HFF-Myc (cell line): ENCODE results near the gene TMEM63B.

ENCODE experiments used
- DNase-seq: peaks from one replicate; pipeline ENCODE4 v3.0.0-alpha.2; 2011; ENCODE audit warnings: low read depth; ENCODE audit errors: extremely low read depth
- H3K4me3 ChIP-seq: replicated peaks from 2 replicates; pipeline ENCODE4 v1.5.1; 2011; ENCODE audit warnings: low read depth, mild to moderate bottlenecking, control low read depth, low read length
- TF ChIP-seq, protein P1 (sequence below): IDR thresholded peaks from 2 replicates; pipeline ENCODE4 v1.5.1; 2012; ENCODE audit warnings: mild to moderate bottlenecking, low read depth, low read length, control low read depth; ENCODE audit errors: missing control alignments

The TMEM63B gene

DNA sequence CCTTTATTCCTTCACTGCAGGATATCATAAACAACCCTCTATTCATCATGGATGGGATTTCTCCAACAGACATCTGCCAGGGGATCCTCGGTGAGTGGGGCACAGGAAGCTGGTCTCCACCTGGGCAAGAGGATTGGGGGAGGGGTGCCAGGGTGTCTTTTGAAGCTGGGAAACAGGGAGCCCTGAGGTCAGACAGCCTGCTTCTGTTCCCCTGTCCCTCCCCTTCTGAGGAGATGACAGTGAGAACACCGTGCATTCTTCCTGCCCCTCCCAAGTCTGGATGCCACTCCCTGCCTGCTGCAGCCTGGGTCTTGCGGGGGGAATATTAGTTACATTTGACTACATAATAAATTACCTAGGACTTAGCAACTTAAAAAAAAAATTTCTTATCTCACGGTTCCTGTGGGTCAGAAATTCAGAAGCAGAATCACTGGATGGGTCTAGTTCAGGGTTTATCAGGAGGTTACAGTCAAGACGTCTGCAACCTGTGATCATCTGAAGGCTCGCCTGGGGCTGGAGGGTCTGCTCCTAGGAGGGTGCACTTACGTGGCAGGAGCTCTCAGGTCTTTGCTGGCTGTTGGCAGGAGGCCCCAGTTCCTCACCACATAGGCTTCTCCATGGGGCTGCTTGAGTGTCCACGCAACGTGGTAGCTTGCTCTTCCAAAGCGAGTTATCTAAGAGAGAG lies 42.7 kb downstream of the TMEM63B start:
- no peak overlapping the region for H3K4me3 ChIP-seq
- DNase-seq, result no peak
- TF ChIP-seq, protein P1, sequence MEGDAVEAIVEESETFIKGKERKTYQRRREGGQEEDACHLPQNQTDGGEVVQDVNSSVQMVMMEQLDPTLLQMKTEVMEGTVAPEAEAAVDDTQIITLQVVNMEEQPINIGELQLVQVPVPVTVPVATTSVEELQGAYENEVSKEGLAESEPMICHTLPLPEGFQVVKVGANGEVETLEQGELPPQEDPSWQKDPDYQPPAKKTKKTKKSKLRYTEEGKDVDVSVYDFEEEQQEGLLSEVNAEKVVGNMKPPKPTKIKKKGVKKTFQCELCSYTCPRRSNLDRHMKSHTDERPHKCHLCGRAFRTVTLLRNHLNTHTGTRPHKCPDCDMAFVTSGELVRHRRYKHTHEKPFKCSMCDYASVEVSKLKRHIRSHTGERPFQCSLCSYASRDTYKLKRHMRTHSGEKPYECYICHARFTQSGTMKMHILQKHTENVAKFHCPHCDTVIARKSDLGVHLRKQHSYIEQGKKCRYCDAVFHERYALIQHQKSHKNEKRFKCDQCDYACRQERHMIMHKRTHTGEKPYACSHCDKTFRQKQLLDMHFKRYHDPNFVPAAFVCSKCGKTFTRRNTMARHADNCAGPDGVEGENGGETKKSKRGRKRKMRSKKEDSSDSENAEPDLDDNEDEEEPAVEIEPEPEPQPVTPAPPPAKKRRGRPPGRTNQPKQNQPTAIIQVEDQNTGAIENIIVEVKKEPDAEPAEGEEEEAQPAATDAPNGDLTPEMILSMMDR, result no peak

DNA sequence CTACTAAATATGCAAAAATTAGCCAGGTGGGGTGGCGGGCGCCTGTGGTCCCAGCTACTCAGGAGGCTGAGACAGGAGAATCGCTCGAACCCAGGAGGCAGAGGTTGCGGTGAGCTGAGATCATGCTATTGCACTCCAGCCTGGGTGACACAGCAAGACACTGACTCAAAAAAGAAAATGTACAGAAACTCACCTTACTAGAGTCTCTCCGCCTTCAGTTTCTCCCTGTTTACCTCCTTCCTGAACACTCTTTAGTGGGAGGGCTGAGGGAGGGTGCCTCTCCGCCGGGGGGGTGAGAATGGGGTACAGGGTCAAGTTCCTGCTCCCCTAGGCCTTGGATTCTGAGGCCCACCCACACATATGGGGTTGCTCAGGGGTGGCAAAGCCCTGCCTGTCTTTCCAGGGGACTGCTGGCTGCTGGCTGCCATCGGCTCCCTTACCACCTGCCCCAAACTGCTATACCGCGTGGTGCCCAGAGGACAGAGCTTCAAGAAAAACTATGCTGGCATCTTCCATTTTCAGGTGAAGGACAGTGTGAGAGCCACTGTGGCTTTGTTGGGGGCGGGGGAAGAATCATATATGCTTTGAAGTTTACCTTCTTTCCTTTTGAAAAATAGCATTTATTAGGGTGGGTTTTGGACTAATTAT lies 44.7 kb downstream of the TMEM63B start:
- no peak for DNase-seq
- no peak overlapping the region for H3K4me3 ChIP-seq
- TF ChIP-seq, protein P1, result no peak

DNA sequence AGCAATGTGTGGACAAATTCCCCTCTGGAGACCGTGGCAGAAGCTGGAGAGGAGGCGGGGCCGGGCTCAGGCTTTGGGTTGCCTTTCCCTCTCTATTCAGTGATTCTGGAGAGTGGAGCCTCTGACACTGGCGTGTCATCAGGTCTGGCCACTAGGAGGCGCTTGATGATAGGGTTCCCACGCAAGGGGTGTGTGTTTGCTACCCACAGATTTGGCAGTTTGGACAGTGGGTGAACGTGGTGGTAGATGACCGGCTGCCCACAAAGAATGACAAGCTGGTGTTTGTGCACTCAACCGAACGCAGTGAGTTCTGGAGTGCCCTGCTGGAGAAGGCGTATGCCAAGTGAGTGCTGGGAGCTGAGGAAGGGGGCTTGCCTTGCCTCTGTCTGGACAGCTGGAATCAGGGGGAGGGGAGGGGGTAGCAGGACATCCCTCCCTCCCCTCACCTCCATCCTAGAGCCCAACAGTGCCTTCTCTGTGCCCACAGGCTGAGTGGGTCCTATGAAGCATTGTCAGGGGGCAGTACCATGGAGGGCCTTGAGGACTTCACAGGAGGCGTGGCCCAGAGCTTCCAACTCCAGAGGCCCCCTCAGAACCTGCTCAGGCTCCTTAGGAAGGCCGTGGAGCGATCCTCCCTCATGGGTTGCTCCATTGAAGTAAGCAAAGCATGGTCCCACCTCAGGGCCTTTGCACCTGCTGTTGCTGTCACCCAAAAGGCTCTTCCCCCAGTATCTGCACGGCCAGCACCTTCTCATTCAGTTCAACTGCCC lies 45.6 kb downstream of the TMEM63B start:
- peak; percentile 44 for DNase-seq
- no peak overlapping the region for H3K4me3 ChIP-seq
- TF ChIP-seq, protein P1, result peak; percentile 96

DNA sequence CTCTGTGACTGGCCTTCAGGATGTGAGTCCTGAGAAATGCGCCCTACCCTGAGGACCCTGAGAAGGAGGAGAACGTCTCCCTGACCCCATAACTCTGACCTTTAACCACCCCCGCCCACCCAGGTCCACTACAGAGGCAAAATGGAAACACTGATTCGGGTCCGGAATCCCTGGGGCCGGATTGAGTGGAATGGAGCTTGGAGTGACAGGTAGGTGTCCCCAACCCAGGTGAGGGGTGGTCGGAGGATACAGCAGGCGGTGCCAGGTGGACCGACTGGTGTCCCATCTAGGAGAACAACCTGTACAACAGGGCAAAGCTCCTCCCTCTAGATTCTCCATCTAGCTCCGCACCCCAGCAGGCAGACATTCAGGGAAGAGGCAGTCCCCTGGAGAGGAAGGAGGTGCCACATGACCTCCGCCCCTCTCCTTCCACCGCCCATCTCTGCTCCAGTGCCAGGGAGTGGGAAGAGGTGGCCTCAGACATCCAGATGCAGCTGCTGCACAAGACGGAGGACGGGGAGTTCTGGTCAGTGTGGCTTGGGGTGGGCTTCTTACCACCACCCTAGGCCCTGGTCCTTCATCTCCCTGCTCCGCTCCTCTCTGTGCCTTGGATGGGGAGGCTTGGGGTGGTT lies 48.9 kb downstream of the TMEM63B start:
- no peak overlapping the region for H3K4me3 ChIP-seq
- no peak for DNase-seq
- TF ChIP-seq, protein P1, result no peak

DNA sequence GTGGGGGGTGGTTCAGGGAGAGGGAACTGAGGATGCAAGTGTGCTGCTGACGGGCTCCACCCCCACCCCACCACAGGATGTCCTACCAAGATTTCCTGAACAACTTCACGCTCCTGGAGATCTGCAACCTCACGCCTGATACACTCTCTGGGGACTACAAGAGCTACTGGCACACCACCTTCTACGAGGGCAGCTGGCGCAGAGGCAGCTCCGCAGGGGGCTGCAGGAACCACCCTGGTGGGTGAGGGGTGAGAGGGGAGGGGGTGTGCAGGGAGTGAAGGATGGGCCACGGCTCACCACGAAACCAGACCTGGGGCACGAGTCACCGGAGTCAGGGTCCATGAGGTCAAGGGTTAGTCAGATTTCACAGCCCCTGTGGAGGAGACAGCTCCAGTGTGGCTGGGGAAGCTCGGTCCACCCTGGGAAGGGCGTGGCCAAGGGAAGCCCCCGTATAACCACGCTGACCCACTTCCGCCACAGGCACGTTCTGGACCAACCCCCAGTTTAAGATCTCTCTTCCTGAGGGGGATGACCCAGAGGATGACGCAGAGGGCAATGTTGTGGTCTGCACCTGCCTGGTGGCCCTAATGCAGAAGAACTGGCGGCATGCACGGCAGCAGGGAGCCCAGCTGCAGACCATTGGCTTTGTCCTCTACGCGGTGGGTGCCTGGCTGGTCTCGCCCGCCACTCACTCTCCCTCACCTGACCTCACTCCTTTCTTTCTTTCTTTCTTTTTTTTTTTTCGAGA lies 49.6 kb downstream of the TMEM63B start:
- no peak overlapping the region for H3K4me3 ChIP-seq
- TF ChIP-seq, protein P1, result no peak
- DNase-seq, result no peak
